ENCODE results near the gene CES4A.
"Not testable (repeated sequence)": the region's sequence is repeated elsewhere in the genome, so short reads cannot be mapped to it uniquely, and the experiment has no call there.

CES4A gene

GRCh38 chr16:66956154-66956457, 32.3 kb upstream of the CES4A start:
- not testable (repeated sequence) for DNase-seq (ENCODE audit: low spot score)

- DNase-seq (ENCODE audit: low spot score): no peak
These were observed 29.3 kb upstream of the CES4A start for GRCh38 chr16:66958857-66959703.

GRCh38 chr16:66959704-66960161, 28.7 kb upstream of the CES4A start:
- DNase-seq (ENCODE audit: low spot score): no peak

GRCh38 chr16:66960270-66960669, 28.1 kb upstream of the CES4A start:
- no peak for DNase-seq (ENCODE audit: low spot score)

- peak; percentile 60 for DNase-seq (ENCODE audit: low spot score)
These were observed 27.2 kb upstream of the CES4A start, which contains the start of gene CES3 for GRCh38 chr16:66961065-66961744. TSS of gene CES3 (plus strand) at chr16:66961266. CDS start at chr16:66961308, 42 bp downstream.

GRCh38 chr16:66961914-66962313, 26.5 kb upstream of the CES4A start:
- no peak for DNase-seq (ENCODE audit: low spot score)

- DNase-seq (ENCODE audit: low spot score): no peak
These were observed 24.3 kb upstream of the CES4A start for GRCh38 chr16:66964049-66964448.

- no peak for DNase-seq (ENCODE audit: low spot score)
These were observed 19.5 kb upstream of the CES4A start for GRCh38 chr16:66968847-66969246.

GRCh38 chr16:66970775-66971720, 17.3 kb upstream of the CES4A start:
- DNase-seq (ENCODE audit: low spot score): no peak

- DNase-seq (ENCODE audit: low spot score): no peak
These were observed 15.4 kb upstream of the CES4A start for GRCh38 chr16:66972983-66973382.

- DNase-seq (ENCODE audit: low spot score): no peak
These were observed 14.7 kb upstream of the CES4A start for GRCh38 chr16:66973716-66974115.

GRCh38 chr16:66974156-66974931, 14.0 kb upstream of the CES4A start:
- DNase-seq (ENCODE audit: low spot score): not testable (repeated sequence)

GRCh38 chr16:66974932-66975246, 13.5 kb upstream of the CES4A start:
- peak; percentile 60 for DNase-seq (ENCODE audit: low spot score)

- DNase-seq (ENCODE audit: low spot score): no peak
These were observed 13.0 kb upstream of the CES4A start for GRCh38 chr16:66975302-66975893.

- no peak for DNase-seq (ENCODE audit: low spot score)
These were observed 11.6 kb upstream of the CES4A start for GRCh38 chr16:66976746-66977145.

- DNase-seq (ENCODE audit: low spot score): peak; percentile 89
These were observed 10.9 kb upstream of the CES4A start for GRCh38 chr16:66977341-66978113.

- no peak for DNase-seq (ENCODE audit: low spot score)
These were observed 9.2 kb upstream of the CES4A start for GRCh38 chr16:66979011-66979717.

- DNase-seq (ENCODE audit: low spot score): no peak
These were observed 5.4 kb upstream of the CES4A start for GRCh38 chr16:66983033-66983432.

GRCh38 chr16:66984892-66985311, 3.5 kb upstream of the CES4A start:
- peak; percentile 87 for DNase-seq (ENCODE audit: low spot score)

GRCh38 chr16:66986559-66986958, 1.8 kb upstream of the CES4A start:
- DNase-seq (ENCODE audit: low spot score): no peak
